ENCODE data around the gene INPP5F.
"Not testable (repeated sequence)": the region's sequence is repeated elsewhere in the genome, so short reads cannot be mapped to it uniquely, and the experiment has no call there.

Gene INPP5F

GRCh38 chr10:119776536-119776935, 50.7 kb downstream of the INPP5F start:
- H3K27me3 ChIP-seq (ENCODE audit: control insufficient read depth, insufficient read depth, low read length), result no peaks in the 10 kb centered on the region
- no peak overlapping the region for H3K9ac ChIP-seq (ENCODE audit: low read length)
- H3K36me3 ChIP-seq (ENCODE audit: control insufficient read depth, insufficient read depth, low read length), result no peaks in the 10 kb centered on the region
- H3K4me1 ChIP-seq (ENCODE audit: control insufficient read depth, insufficient read depth, low read length), result no peaks in the 10 kb centered on the region
- no peak overlapping the region for H3K27ac ChIP-seq (ENCODE audit: low read depth, low read length)
- no peak overlapping the region for H3K4me3 ChIP-seq (ENCODE audit: low read length)

DNA sequence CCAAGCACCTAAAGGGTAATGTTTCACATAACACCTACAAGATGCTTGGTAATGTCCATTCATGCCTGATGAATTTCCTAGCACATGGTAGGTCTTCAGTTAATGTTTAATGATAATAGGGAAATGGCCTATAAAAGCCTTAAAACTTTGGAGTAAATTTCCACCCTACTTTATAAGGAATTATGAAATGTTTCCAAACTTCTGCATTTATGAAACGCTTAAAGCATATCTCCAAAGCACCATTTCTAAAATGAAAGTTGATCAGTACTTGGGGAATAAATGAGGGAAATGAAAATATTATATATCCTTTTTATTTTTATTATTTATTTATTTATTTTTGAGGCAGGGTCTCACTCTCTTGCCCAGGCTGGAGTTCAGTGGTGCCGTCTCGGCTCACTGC, 51.8 kb downstream of the INPP5F start:
- no peak overlapping the region for H3K27ac ChIP-seq (ENCODE audit: low read depth, low read length)
- no peaks in the 10 kb centered on the region for H3K36me3 ChIP-seq (ENCODE audit: control insufficient read depth, insufficient read depth, low read length)
- no peak overlapping the region for H3K4me3 ChIP-seq (ENCODE audit: low read length)
- no peak overlapping the region for H3K9ac ChIP-seq (ENCODE audit: low read length)
- no peaks in the 10 kb centered on the region for H3K27me3 ChIP-seq (ENCODE audit: control insufficient read depth, insufficient read depth, low read length)
- no peaks in the 10 kb centered on the region for H3K4me1 ChIP-seq (ENCODE audit: control insufficient read depth, insufficient read depth, low read length)

GRCh38 chr10:119778776-119779445, 53.1 kb downstream of the INPP5F start:
- Histone ChIP-seq H3K4me1 (ENCODE audit: control insufficient read depth, insufficient read depth, low read length) (no peaks in the 10 kb centered on the region), H3K27me3 (ENCODE audit: control insufficient read depth, insufficient read depth, low read length) (no peaks in the 10 kb centered on the region)

GRCh38 chr10:119780879-119781480, 55.1 kb downstream of the INPP5F start:
- H3K4me1 ChIP-seq (ENCODE audit: control insufficient read depth, insufficient read depth, low read length), result peaks cover 11% of the 10 kb centered on the region
- H3K27ac ChIP-seq (ENCODE audit: low read depth, low read length), result no peak overlapping the region
- H3K4me3 ChIP-seq (ENCODE audit: low read length), result no peak overlapping the region
- H3K27me3 ChIP-seq (ENCODE audit: control insufficient read depth, insufficient read depth, low read length), result no peaks in the 10 kb centered on the region
- H3K36me3 ChIP-seq (ENCODE audit: control insufficient read depth, insufficient read depth, low read length), result no peaks in the 10 kb centered on the region
- H3K9ac ChIP-seq (ENCODE audit: low read length), result no peak overlapping the region

More at GRCh38 chr10:119778776-119779445, 53.1 kb downstream of the INPP5F start:
- Histone ChIP-seq H3K4me3 (ENCODE audit: low read length) (no peak overlapping the region), H3K36me3 (ENCODE audit: control insufficient read depth, insufficient read depth, low read length) (no peaks in the 10 kb centered on the region), H3K9ac (ENCODE audit: low read length) (no peak overlapping the region), H3K27ac (ENCODE audit: low read depth, low read length) (no peak overlapping the region)

DNA sequence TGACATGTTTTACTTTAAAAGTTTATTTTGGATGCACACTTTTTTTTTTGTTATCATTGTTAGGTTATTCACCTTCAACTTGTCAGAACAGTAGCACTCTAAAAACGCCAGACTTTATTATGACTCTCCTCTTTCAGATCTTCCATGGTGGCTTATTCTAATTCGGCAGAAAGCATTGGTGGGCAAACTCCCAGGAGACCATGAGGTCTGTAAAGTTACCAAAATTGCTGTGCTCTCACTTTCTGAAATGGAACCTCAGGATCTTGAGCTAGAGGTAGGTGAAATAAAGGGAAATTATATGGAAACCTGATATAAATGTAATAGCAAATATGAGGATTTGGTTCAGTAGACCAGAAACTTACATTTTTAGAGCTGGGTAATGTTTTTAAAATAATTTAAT, 55.6 kb downstream of the INPP5F start:
- Histone ChIP-seq H3K4me3 (ENCODE audit: low read length) (no peak overlapping the region), H3K36me3 (ENCODE audit: control insufficient read depth, insufficient read depth, low read length) (no peaks in the 10 kb centered on the region), H3K9ac (ENCODE audit: low read length) (no peak overlapping the region), H3K4me1 (ENCODE audit: control insufficient read depth, insufficient read depth, low read length) (peaks cover 11% of the 10 kb centered on the region), H3K27me3 (ENCODE audit: control insufficient read depth, insufficient read depth, low read length) (no peaks in the 10 kb centered on the region), H3K27ac (ENCODE audit: low read depth, low read length) (no peak overlapping the region)

DNA sequence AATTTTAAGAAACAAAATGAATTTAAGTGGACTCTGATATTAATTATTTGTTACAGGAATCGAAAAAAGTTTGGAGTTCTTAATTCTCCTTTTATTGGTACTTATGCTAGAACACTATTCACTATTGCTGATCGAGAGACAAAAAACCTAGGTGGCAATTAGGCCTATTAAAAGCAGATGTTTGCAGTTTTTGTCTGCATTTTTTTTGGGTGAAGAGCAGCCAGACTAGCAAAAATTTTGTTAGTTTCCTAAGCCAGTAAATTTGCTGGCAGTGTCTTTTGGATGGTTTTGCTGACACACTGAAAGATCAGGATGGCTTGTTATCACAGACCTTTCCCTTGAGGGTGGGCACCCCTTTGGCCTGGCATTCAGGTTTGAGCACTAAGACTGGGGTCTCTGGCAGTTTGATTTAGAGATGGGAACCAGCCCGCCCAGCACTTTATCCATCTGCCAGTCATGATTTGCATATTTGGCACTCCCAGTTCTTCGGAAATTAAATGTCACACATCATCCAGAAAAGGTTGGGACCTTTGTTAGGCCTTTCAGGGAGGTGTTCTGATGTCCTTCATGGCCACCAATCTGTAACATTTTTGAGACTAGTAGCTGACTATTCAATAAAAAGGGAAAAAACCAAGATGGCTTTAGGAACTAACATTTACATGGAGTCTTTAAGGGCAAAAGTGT, 57.3 kb downstream of the INPP5F start:
- Histone ChIP-seq H3K4me1 (ENCODE audit: control insufficient read depth, insufficient read depth, low read length) (peaks cover 11% of the 10 kb centered on the region), H3K9ac (ENCODE audit: low read length) (no peak overlapping the region), H3K27ac (ENCODE audit: low read depth, low read length) (no peak overlapping the region)

GRCh38 chr10:119783665-119784027, 57.8 kb downstream of the INPP5F start:
- no peak overlapping the region for H3K4me3 ChIP-seq (ENCODE audit: low read length)
- H3K9ac ChIP-seq (ENCODE audit: low read length), result no peak overlapping the region
- no peaks in the 10 kb centered on the region for H3K36me3 ChIP-seq (ENCODE audit: control insufficient read depth, insufficient read depth, low read length)
- H3K27me3 ChIP-seq (ENCODE audit: control insufficient read depth, insufficient read depth, low read length), result no peaks in the 10 kb centered on the region
- H3K27ac ChIP-seq (ENCODE audit: low read depth, low read length), result no peak overlapping the region
- H3K4me1 ChIP-seq (ENCODE audit: control insufficient read depth, insufficient read depth, low read length), result peaks cover 11% of the 10 kb centered on the region

More for the DNA sequence above, 57.3 kb downstream of the INPP5F start:
- Histone ChIP-seq H3K27me3 (ENCODE audit: control insufficient read depth, insufficient read depth, low read length) (no peaks in the 10 kb centered on the region), H3K36me3 (ENCODE audit: control insufficient read depth, insufficient read depth, low read length) (no peaks in the 10 kb centered on the region), H3K4me3 (ENCODE audit: low read length) (no peak overlapping the region)

- Histone ChIP-seq H3K27ac (ENCODE audit: low read depth, low read length) (no peak overlapping the region), H3K4me1 (ENCODE audit: control insufficient read depth, insufficient read depth, low read length) (peaks cover 11% of the 10 kb centered on the region), H3K9ac (ENCODE audit: low read length) (no peak overlapping the region), H3K4me3 (ENCODE audit: low read length) (peak overlapping the region; percentile 6), H3K36me3 (ENCODE audit: control insufficient read depth, insufficient read depth, low read length) (no peaks in the 10 kb centered on the region), H3K27me3 (ENCODE audit: control insufficient read depth, insufficient read depth, low read length) (no peaks in the 10 kb centered on the region)
Observed at GRCh38 chr10:119784340-119785067, 58.7 kb downstream of the INPP5F start.

GRCh38 chr10:119786117-119786769, 60.4 kb downstream of the INPP5F start:
- no peaks in the 10 kb centered on the region for H3K27me3 ChIP-seq (ENCODE audit: control insufficient read depth, insufficient read depth, low read length)
- no peak overlapping the region for H3K9ac ChIP-seq (ENCODE audit: low read length)
- peaks cover 11% of the 10 kb centered on the region for H3K4me1 ChIP-seq (ENCODE audit: control insufficient read depth, insufficient read depth, low read length)
- peak overlapping the region; percentile 15 for H3K27ac ChIP-seq (ENCODE audit: low read depth, low read length)
- H3K4me3 ChIP-seq (ENCODE audit: low read length), result no peak overlapping the region
- H3K36me3 ChIP-seq (ENCODE audit: control insufficient read depth, insufficient read depth, low read length), result no peaks in the 10 kb centered on the region

GRCh38 chr10:119795101-119795500, 69.3 kb downstream of the INPP5F start:
- H3K9ac ChIP-seq (ENCODE audit: low read length); H3K36me3 ChIP-seq (ENCODE audit: control insufficient read depth, insufficient read depth, low read length); H3K27me3 ChIP-seq (ENCODE audit: control insufficient read depth, insufficient read depth, low read length); H3K4me3 ChIP-seq (ENCODE audit: low read length); H3K4me1 ChIP-seq (ENCODE audit: control insufficient read depth, insufficient read depth, low read length); H3K27ac ChIP-seq (ENCODE audit: low read depth, low read length): not testable (repeated sequence)

GRCh38 chr10:119796039-119796438, 70.2 kb downstream of the INPP5F start:
- no peaks in the 10 kb centered on the region for H3K4me1 ChIP-seq (ENCODE audit: control insufficient read depth, insufficient read depth, low read length)
- no peak overlapping the region for H3K27ac ChIP-seq (ENCODE audit: low read depth, low read length)
- H3K36me3 ChIP-seq (ENCODE audit: control insufficient read depth, insufficient read depth, low read length), result no peaks in the 10 kb centered on the region
- no peak overlapping the region for H3K9ac ChIP-seq (ENCODE audit: low read length)
- H3K27me3 ChIP-seq (ENCODE audit: control insufficient read depth, insufficient read depth, low read length), result no peaks in the 10 kb centered on the region
- H3K4me3 ChIP-seq (ENCODE audit: low read length), result no peak overlapping the region

- Histone ChIP-seq H3K4me1 (ENCODE audit: control insufficient read depth, insufficient read depth, low read length) (peaks cover 7% of the 10 kb centered on the region), H3K36me3 (ENCODE audit: control insufficient read depth, insufficient read depth, low read length) (no peaks in the 10 kb centered on the region), H3K4me3 (ENCODE audit: low read length) (no peak overlapping the region), H3K27ac (ENCODE audit: low read depth, low read length) (no peak overlapping the region), H3K9ac (ENCODE audit: low read length) (no peak overlapping the region), H3K27me3 (ENCODE audit: control insufficient read depth, insufficient read depth, low read length) (no peaks in the 10 kb centered on the region)
Observed at GRCh38 chr10:119801176-119801575, 75.3 kb downstream of the INPP5F start.

All from rectal smooth muscle tissue (tissue), 1 donor.